ENCODE results near the gene ADAD1.

DNA sequence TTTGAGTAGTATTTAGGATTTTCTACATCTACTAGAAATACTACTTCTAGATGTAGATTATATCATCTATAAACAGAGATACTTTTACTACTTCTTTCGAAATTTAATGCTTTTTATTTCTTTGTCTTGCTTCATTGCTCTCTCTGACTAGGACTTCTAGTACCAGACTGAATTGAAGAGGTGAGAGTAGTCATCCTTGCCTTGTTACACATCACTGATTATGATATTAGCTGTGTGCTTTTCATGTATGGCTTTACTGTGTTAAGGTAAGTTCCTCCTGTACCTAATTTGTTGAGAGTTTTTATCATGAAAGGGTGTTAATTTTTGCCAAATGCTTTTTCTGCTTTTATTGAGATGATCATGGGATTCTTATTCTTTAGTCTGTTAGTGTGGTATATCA, 97.3 kb downstream of the ADAD1 start:
- TF ChIP-seq, protein P1, sequence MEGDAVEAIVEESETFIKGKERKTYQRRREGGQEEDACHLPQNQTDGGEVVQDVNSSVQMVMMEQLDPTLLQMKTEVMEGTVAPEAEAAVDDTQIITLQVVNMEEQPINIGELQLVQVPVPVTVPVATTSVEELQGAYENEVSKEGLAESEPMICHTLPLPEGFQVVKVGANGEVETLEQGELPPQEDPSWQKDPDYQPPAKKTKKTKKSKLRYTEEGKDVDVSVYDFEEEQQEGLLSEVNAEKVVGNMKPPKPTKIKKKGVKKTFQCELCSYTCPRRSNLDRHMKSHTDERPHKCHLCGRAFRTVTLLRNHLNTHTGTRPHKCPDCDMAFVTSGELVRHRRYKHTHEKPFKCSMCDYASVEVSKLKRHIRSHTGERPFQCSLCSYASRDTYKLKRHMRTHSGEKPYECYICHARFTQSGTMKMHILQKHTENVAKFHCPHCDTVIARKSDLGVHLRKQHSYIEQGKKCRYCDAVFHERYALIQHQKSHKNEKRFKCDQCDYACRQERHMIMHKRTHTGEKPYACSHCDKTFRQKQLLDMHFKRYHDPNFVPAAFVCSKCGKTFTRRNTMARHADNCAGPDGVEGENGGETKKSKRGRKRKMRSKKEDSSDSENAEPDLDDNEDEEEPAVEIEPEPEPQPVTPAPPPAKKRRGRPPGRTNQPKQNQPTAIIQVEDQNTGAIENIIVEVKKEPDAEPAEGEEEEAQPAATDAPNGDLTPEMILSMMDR (IDR thresholded peaks at IDR 0.05; ENCODE audit: poor library complexity), result no peak
- TF ChIP-seq EZH2 (IDR thresholded peaks at IDR 0.05; ENCODE audit: borderline replicate concordance), result no peak
- no peak for TF ChIP-seq EZH2phosphoT487 (IDR thresholded peaks at IDR 0.05; ENCODE audit: low read depth, severe bottlenecking, unreplicated experiment)

All from hepatocyte (in vitro differentiated cells).